Measurements from ENCODE around the gene SMIM5. TPM values are rescaled to one million over a fixed set of nuclear protein-coding genes. Genes with fewer than 3 reads are reported as not detected.
A peak's percentile ranks its signal among the peaks of the same experiment; 100 is the strongest.
"Not testable (repeated sequence)": the region's sequence is repeated elsewhere in the genome, so short reads cannot be mapped to it uniquely, and the experiment has no call there.

The SMIM5 gene
- total RNA-seq, 3 donors from 2014 or later: 20.7 to 41.6 (median 27.5) TPM

- Histone ChIP-seq H3K4me1 (ENCODE audit: low read depth) (peaks cover 37% of the 10 kb centered on the region), H3K9me3 (no peaks in the 10 kb centered on the region), H3K4me3 (no peak overlapping the region), H3K36me3 (ENCODE audit: low read depth) (no peaks in the 10 kb centered on the region)
- intact Hi-C loops (cut with DNase I, micrococcal nuclease): no loop called here
- no peak for TF ChIP-seq CTCF (IDR thresholded peaks at IDR 0.05)
- ATAC-seq (no peak), DNase-seq (peak; percentile 9 to 48 (median 28))
Measured at GRCh38 chr17:75636381-75637142, 3.3 kb downstream of the SMIM5 start.

- Histone ChIP-seq H3K36me3 (ENCODE audit: low read depth) (no peaks in the 10 kb centered on the region), H3K4me3 (no peak overlapping the region)
- no peak for ATAC-seq
Measured at GRCh38 chr17:75637143-75637538, 3.9 kb downstream of the SMIM5 start.

GRCh38 chr17:75637551-75637950 is 4.3 kb downstream of the SMIM5 start:
- ATAC-seq: no peak
- Histone ChIP-seq H3K4me1 (ENCODE audit: low read depth) (peaks cover 38% of the 10 kb centered on the region), H3K36me3 (ENCODE audit: low read depth) (no peaks in the 10 kb centered on the region), H3K9me3 (no peaks in the 10 kb centered on the region), H3K4me3 (no peak overlapping the region)
- intact Hi-C loops (cut with DNase I, micrococcal nuclease): no loop called here
- DNase-seq: peak in 1 of 3 donors; percentile 46
- no peak for TF ChIP-seq CTCF (IDR thresholded peaks at IDR 0.05)

More at GRCh38 chr17:75637143-75637538, 3.9 kb downstream of the SMIM5 start:
- peak; percentile 69 to 73 (median 69) for DNase-seq
- Histone ChIP-seq H3K9me3 (no peaks in the 10 kb centered on the region), H3K4me1 (ENCODE audit: low read depth) (peaks cover 37% of the 10 kb centered on the region)
- no peak for TF ChIP-seq CTCF (IDR thresholded peaks at IDR 0.05)
- intact Hi-C loops (cut with DNase I, micrococcal nuclease): no loop called here

- H3K4me3 ChIP-seq; H3K36me3 ChIP-seq (ENCODE audit: low read depth); DNase-seq; H3K9me3 ChIP-seq; intact Hi-C loops (cut with DNase I, micrococcal nuclease); ATAC-seq: not testable (repeated sequence)
- peaks cover 38% of the 10 kb centered on the region for H3K4me1 ChIP-seq (ENCODE audit: low read depth)
Measured at GRCh38 chr17:75638039-75638438, 4.8 kb downstream of the SMIM5 start.

GRCh38 chr17:75638893-75639292 is 5.7 kb downstream of the SMIM5 start:
- H3K4me1 ChIP-seq (ENCODE audit: low read depth): peaks cover 33% of the 10 kb centered on the region
- peak in 1 of 3 donors; percentile 48 for DNase-seq
- H3K9me3 ChIP-seq: no peaks in the 10 kb centered on the region
- no peaks in the 10 kb centered on the region for H3K36me3 ChIP-seq (ENCODE audit: low read depth)
- no peak for TF ChIP-seq CTCF (IDR thresholded peaks at IDR 0.05)
- no peak for ATAC-seq
- intact Hi-C loops (cut with DNase I, micrococcal nuclease): no loop called here
- H3K4me3 ChIP-seq: no peak overlapping the region

GRCh38 chr17:75639327-75639726 is 6.1 kb downstream of the SMIM5 start:
- H3K9me3 ChIP-seq: no peaks in the 10 kb centered on the region
- no peak overlapping the region for H3K4me3 ChIP-seq
- TF ChIP-seq CTCF (IDR thresholded peaks at IDR 0.05): no peak
- intact Hi-C loops (cut with DNase I, micrococcal nuclease): no loop called here
- no peak for ATAC-seq
- peaks cover 29% of the 10 kb centered on the region for H3K4me1 ChIP-seq (ENCODE audit: low read depth)
- peak in 1 of 3 donors; percentile 30 for DNase-seq
- no peaks in the 10 kb centered on the region for H3K36me3 ChIP-seq (ENCODE audit: low read depth)
